Tibial artery (tissue), 4 donors: ENCODE measurements around the gene LAT.

Experiments
- DNase-seq, 2 donors: peaks; one replicate each; pipeline ENCODE4 v3.0.0-alpha.2; 2019
- H3K27ac ChIP-seq, 2 donors: fragments of 200-600 bp; sonication (generic) in 1 of 2; 1 replicate in 1 of 2; 2 replicates in 1 of 2; pipeline ENCODE4 v1.5.1; 2018 to 2019; ENCODE audit warnings: mild to moderate bottlenecking in 1 of 2
- H3K27me3 ChIP-seq, 2 donors: fragments of 200-600 bp; sonication (generic) in 1 of 2; one replicate each; pipeline versions ENCODE4 v1.5.1 to v1.6.0; 2016 to 2019
- H3K36me3 ChIP-seq, 3 donors: fragments of 200-600 bp; sonication (generic) in 2 of 3; one replicate each; pipeline ENCODE4 v1.5.1; 2016 to 2019; ENCODE audit warnings: mild to moderate bottlenecking in 2 of 3
- H3K4me1 ChIP-seq, 4 donors: fragments of 200-600 bp; sonication (generic) in 2 of 4; 1 replicate in 3 of 4; 2 replicates in 1 of 4; pipeline ENCODE4 v1.5.1; 2016 to 2019
- H3K4me3 ChIP-seq, 2 donors: fragments of 200-600 bp; sonication (generic) in 1 of 2; 1 replicate in 1 of 2; 2 replicates in 1 of 2; pipeline ENCODE4 v1.5.1; 2018 to 2019; ENCODE audit warnings: mild to moderate bottlenecking in 2 of 2
- H3K9me3 ChIP-seq, 3 donors: fragments of 200-600 bp; sonication (generic) in 1 of 3; one replicate each; pipeline ENCODE4 v1.5.1; 2016 to 2019
- intact Hi-C: fragments of 100-400 bp; cut with DNase I; formaldehyde crosslinking; loops from one replicate; pipeline ENCODE4 v1.15.0; 2023; ENCODE audit warnings: low total_unique reads
- TF ChIP-seq, protein P1 (sequence below), 2 experiments: fragments of 200-600 bp in 1 of 2; fragments of 450-650 bp in 1 of 2; IDR thresholded peaks; one replicate each; pipeline ENCODE4 v1.5.1; 2017 to 2019; ENCODE audit warnings: antibody characterized with exemption in 2 of 2, mild to moderate bottlenecking in 1 of 2, moderate library complexity in 1 of 2

LAT gene

DNA sequence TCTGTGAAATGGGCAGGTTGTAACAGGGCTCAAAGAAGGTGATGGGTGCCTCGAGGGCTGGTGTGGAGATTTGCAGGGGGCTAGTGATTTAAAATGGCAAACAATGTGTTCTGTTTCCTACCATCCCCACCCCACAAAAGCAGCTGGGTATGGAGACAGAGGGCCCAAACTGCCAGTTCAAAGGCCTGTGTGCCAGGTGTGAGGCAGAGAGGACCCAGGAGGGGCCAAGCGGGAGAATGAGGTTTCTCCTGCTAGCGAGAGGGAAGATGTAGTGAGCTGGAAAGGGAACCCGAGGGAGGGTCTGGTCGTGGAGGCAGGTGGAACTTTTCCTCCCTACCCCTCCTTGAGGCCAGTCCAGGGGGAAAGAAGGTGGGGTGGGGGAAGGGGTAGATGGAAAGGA lies 39.4 kb downstream of the LAT start:
- Histone ChIP-seq H3K4me3 (no peak overlapping the region), H3K9me3 (no peaks in the 10 kb centered on the region), H3K27me3 (peaks cover 0 to 40% of the 10 kb centered on the region in 2 donors), H3K36me3 (no peaks in the 10 kb centered on the region), H3K27ac (no peak overlapping the region), H3K4me1 (no peaks in the 10 kb centered on the region)
- TF ChIP-seq, protein P1, sequence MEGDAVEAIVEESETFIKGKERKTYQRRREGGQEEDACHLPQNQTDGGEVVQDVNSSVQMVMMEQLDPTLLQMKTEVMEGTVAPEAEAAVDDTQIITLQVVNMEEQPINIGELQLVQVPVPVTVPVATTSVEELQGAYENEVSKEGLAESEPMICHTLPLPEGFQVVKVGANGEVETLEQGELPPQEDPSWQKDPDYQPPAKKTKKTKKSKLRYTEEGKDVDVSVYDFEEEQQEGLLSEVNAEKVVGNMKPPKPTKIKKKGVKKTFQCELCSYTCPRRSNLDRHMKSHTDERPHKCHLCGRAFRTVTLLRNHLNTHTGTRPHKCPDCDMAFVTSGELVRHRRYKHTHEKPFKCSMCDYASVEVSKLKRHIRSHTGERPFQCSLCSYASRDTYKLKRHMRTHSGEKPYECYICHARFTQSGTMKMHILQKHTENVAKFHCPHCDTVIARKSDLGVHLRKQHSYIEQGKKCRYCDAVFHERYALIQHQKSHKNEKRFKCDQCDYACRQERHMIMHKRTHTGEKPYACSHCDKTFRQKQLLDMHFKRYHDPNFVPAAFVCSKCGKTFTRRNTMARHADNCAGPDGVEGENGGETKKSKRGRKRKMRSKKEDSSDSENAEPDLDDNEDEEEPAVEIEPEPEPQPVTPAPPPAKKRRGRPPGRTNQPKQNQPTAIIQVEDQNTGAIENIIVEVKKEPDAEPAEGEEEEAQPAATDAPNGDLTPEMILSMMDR (IDR thresholded peaks at IDR 0.05): no peak
- intact Hi-C loops: no loop called here
- no peak for DNase-seq

GRCh38 chr16:29025218-29025617 lies 40.4 kb downstream of the LAT start:
- intact Hi-C loops: no loop called here
- Histone ChIP-seq H3K36me3 (no peaks in the 10 kb centered on the region), H3K4me3 (no peak overlapping the region), H3K27me3 (peaks cover 0 to 41% of the 10 kb centered on the region in 2 donors), H3K4me1 (no peaks in the 10 kb centered on the region), H3K9me3 (no peaks in the 10 kb centered on the region), H3K27ac (no peak overlapping the region)
- TF ChIP-seq, protein P1 (IDR thresholded peaks at IDR 0.05): no peak
- no peak for DNase-seq

- TF ChIP-seq, protein P1 (IDR thresholded peaks at IDR 0.05): no peak
- peaks cover 0 to 41% of the 10 kb centered on the region in 2 donors for H3K27me3 ChIP-seq
- H3K4me3 ChIP-seq: no peak overlapping the region
- no peak for DNase-seq
- H3K4me1 ChIP-seq: no peaks in the 10 kb centered on the region
- H3K27ac ChIP-seq: no peak overlapping the region
- H3K9me3 ChIP-seq: no peaks in the 10 kb centered on the region
- no peaks in the 10 kb centered on the region for H3K36me3 ChIP-seq
- intact Hi-C loops: no loop called here
Observed at GRCh38 chr16:29025735-29026134, 40.9 kb downstream of the LAT start.

DNA sequence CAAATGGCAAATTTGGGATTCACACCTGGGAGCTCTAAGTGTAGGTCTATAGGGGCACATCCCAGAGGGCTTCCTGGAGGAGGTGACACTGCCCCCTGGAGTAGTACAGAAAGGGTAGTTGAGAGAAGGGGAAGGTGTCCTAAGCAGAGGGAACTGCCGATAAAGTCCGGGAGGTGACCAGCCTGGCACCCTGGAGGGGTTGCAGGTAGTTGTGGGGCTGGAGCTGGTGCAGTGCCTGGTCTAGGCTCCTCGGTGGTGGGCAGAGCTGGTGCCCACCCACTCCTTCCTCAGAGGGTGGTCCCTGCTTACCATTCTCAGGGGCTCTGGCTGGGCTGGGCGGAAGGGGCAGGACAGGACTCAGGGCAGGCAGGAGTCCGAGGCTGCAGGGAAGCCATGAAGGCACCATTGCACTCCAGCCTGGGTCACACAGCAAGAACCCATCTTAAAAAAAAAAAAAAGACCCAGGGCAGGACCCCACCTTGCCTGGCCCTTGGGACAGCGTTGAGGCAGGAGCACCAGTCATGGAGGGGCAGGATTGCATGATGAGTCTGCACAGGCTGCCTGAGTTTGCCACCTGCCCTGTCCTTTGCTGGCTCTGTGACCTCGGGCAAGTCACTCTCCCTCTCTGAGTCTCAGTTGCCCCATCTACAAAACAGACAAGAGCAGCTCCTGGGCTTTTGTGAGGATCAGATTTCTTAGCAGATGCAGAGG lies 43.8 kb downstream of the LAT start:
- H3K4me3 ChIP-seq: no peak overlapping the region
- no peaks in the 10 kb centered on the region for H3K4me1 ChIP-seq
- H3K27me3 ChIP-seq: peaks cover 0 to 39% of the 10 kb centered on the region in 2 donors
- DNase-seq: no peak
- H3K9me3 ChIP-seq: no peaks in the 10 kb centered on the region
- TF ChIP-seq, protein P1 (IDR thresholded peaks at IDR 0.05): no peak
- H3K36me3 ChIP-seq: no peaks in the 10 kb centered on the region
- no peak overlapping the region for H3K27ac ChIP-seq
- intact Hi-C loops: no loop called here

GRCh38 chr16:29029168-29029994 lies 44.5 kb downstream of the LAT start:
- TF ChIP-seq, protein P1 (IDR thresholded peaks at IDR 0.05): no peak
- intact Hi-C loops: no loop called here
- H3K4me3 ChIP-seq: no peak overlapping the region
- no peaks in the 10 kb centered on the region for H3K4me1 ChIP-seq
- H3K9me3 ChIP-seq: no peaks in the 10 kb centered on the region
- no peaks in the 10 kb centered on the region for H3K36me3 ChIP-seq
- H3K27ac ChIP-seq: no peak overlapping the region
- no peak for DNase-seq
- peaks cover 0 to 32% of the 10 kb centered on the region in 2 donors for H3K27me3 ChIP-seq
